Measurements from ENCODE around the gene JADE1. TPM values are rescaled to one million over a fixed set of nuclear protein-coding genes. Genes with fewer than 3 reads are reported as not detected.

JADE1 gene
- total and polyA plus RNA-seq, 2 of the 4 experiments (the other 2 are of a cell fraction) = 13.8 to 32.6 TPM

GRCh38 chr4:128769011-128769410 lies 40.5 kb upstream of the JADE1 start (continued):
- TF ChIP-seq, protein P1, sequence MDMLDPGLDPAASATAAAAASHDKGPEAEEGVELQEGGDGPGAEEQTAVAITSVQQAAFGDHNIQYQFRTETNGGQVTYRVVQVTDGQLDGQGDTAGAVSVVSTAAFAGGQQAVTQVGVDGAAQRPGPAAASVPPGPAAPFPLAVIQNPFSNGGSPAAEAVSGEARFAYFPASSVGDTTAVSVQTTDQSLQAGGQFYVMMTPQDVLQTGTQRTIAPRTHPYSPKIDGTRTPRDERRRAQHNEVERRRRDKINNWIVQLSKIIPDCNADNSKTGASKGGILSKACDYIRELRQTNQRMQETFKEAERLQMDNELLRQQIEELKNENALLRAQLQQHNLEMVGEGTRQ (IDR thresholded peaks at IDR 0.05; ENCODE audit: low read depth, low read length) = no peak
- TF ChIP-seq RCOR1 (IDR thresholded peaks at IDR 0.05; ENCODE audit: insufficient replicate concordance, low read length) = no peak
- no peak for TF ChIP-seq SMC3 (IDR thresholded peaks at IDR 0.05; ENCODE audit: low read depth, low read length)
- no peak for TF ChIP-seq NFE2L2 (IDR thresholded peaks at IDR 0.05; ENCODE audit: low read depth, low read length)
- no peak for TF ChIP-seq FOS (IDR thresholded peaks at IDR 0.05; ENCODE audit: low read depth, low read length)

DNA sequence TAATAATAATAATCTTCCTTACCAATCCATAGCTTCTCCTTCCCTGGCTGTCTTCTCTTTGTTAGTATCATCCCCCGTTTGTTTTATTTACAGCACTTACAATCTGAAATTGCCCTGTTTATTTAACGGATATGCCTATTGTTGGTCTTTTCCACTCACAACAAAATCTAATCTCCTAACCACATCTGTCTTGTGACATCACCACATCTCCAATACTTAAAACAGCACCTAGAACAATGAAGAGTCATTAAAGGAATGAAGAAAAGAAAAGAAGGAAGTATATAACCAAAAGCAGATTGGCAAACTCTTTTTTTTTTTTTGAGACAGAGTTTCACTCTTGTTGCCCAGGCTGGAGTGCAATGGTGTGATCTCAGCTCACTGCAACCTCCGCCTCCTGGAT lies 38.7 kb upstream of the JADE1 start:
- H3K18ac ChIP-seq (ENCODE audit: low read depth, low read length) = no peak overlapping the region
- ChIA-PET POLR2A (ENCODE audit: unreplicated experiment) (no interaction called here), CTCF (no interaction called here)
- no peak overlapping the region for H3K27ac ChIP-seq (ENCODE audit: insufficient read depth, low read length)
- intact Hi-C loops (cut with micrococcal nuclease) = no loop called here
- no peak overlapping the region for H4K5ac ChIP-seq (ENCODE audit: low read depth, low read length)
- no peak overlapping the region for H3K4me2 ChIP-seq (ENCODE audit: low read depth, low read length)
- no peaks in the 10 kb centered on the region for H3K9me3 ChIP-seq (ENCODE audit: control insufficient read depth, insufficient read depth, low read length)
- H3K23ac ChIP-seq (ENCODE audit: low read depth, low read length) = no peak overlapping the region
- dilution Hi-C loops (cut with HindIII; ENCODE audit: low sequenced_read_pairs, unreplicated experiment) = no loop called here
- ATAC-seq (ENCODE audit: low read depth) (no peak), DNase-seq (no peak)
- H4K8ac ChIP-seq (ENCODE audit: low read depth in 2 of 2, low read length in 2 of 2) = no peak overlapping the region
- H2AFZ ChIP-seq (replicated peaks; ENCODE audit: low read length, poor library complexity) = no peak overlapping the region
- 80% methylated on average over 1 of the region's 3 CpGs; no CpG with 5 or more reads in 1 of the 2 experiments for WGBS, 2 experiments (ENCODE audit: extremely low coverage in 2 of 2, insufficient read length in 1 of 2)
- no peak overlapping the region for H2BK5ac ChIP-seq (ENCODE audit: low read depth, low read length, poor library complexity, severe bottlenecking)
- BruUV-seq (replicated peaks) = no TSS peak
- H3K56ac ChIP-seq (ENCODE audit: extremely low read depth, insufficient read depth, low read length) = no peak overlapping the region
- in situ Hi-C loops (cut with MboI; ENCODE audit: low sequenced_read_pairs) = no loop called here
- no peaks in the 10 kb centered on the region for H3K27me3 ChIP-seq (ENCODE audit: control insufficient read depth, insufficient read depth, low read length)
- H3K36me3 ChIP-seq (ENCODE audit: control insufficient read depth, insufficient read depth, low read length) = no peaks in the 10 kb centered on the region
- H3K9ac ChIP-seq (ENCODE audit: low read depth, low read length) = no peak overlapping the region
- no peak overlapping the region for H2AK9ac ChIP-seq (replicated peaks; ENCODE audit: low read depth, low read length, poor library complexity)
- H2AK5ac ChIP-seq (ENCODE audit: low read depth, low read length) = no peak overlapping the region
- H4K91ac ChIP-seq (ENCODE audit: insufficient read depth, low read depth, low read length) = no peak overlapping the region
- H2BK120ac ChIP-seq (ENCODE audit: low read depth, low read length) = no peak overlapping the region
- H3K14ac ChIP-seq (replicated peaks; ENCODE audit: low read depth, low read length) = no peak overlapping the region
- H4K20me1 ChIP-seq (ENCODE audit: insufficient read depth, low read length) = no peaks in the 10 kb centered on the region
- no peaks in the 10 kb centered on the region for H3K4me1 ChIP-seq (ENCODE audit: control insufficient read depth, insufficient read depth, low read length)
- H3K4me3 ChIP-seq (ENCODE audit: insufficient read depth, low read depth, low read length) = no peak overlapping the region
- no peaks in the 10 kb centered on the region for H3K9me1 ChIP-seq (ENCODE audit: insufficient read depth, low read length)
- no peak overlapping the region for H2BK20ac ChIP-seq (ENCODE audit: low read depth, low read length)
- no peaks in the 10 kb centered on the region for H3K79me1 ChIP-seq (ENCODE audit: low read depth in 1 of 2, low read length in 2 of 2)
- H3K4ac ChIP-seq (ENCODE audit: low read depth, low read length) = no peak overlapping the region
- H2BK15ac ChIP-seq (ENCODE audit: low read depth, low read length) = no peak overlapping the region
- TF ChIP-seq SMC3 (IDR thresholded peaks at IDR 0.05; ENCODE audit: low read depth, low read length) = no peak
- TF ChIP-seq MAZ (IDR thresholded peaks at IDR 0.05; ENCODE audit: borderline replicate concordance, low read depth, low read length) = no peak
- TF ChIP-seq, protein P2, sequence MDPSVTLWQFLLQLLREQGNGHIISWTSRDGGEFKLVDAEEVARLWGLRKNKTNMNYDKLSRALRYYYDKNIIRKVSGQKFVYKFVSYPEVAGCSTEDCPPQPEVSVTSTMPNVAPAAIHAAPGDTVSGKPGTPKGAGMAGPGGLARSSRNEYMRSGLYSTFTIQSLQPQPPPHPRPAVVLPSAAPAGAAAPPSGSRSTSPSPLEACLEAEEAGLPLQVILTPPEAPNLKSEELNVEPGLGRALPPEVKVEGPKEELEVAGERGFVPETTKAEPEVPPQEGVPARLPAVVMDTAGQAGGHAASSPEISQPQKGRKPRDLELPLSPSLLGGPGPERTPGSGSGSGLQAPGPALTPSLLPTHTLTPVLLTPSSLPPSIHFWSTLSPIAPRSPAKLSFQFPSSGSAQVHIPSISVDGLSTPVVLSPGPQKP (IDR thresholded peaks at IDR 0.05; ENCODE audit: borderline replicate concordance, low read depth, low read length) = no peak
- no peak for TF ChIP-seq NFE2L2 (IDR thresholded peaks at IDR 0.05; ENCODE audit: low read depth, low read length)
- TF ChIP-seq CTCF (conservative IDR thresholded peaks at IDR 0.05; ENCODE audit: low read depth, low read length) = no peak
- no peak for TF ChIP-seq CEBPB (IDR thresholded peaks at IDR 0.05; ENCODE audit: low read depth, low read length)
- no peak for TF ChIP-seq CHD1 (IDR thresholded peaks at IDR 0.05; ENCODE audit: low read depth, low read length)
- no peak for TF ChIP-seq RFX5 (IDR thresholded peaks at IDR 0.05; ENCODE audit: low read depth, low read length)
- TF ChIP-seq, protein P1 (IDR thresholded peaks at IDR 0.05; ENCODE audit: low read depth, low read length) = no peak
- no peak for TF ChIP-seq MXI1 (IDR thresholded peaks at IDR 0.05; ENCODE audit: borderline replicate concordance, low read depth, low read length)
- TF ChIP-seq FOS (IDR thresholded peaks at IDR 0.05; ENCODE audit: low read depth, low read length) = no peak
